ENCODE data around the gene ODAD4. TPM values are rescaled to one million over a fixed set of nuclear protein-coding genes. Genes with fewer than 3 reads are reported as not detected.

ODAD4 gene
- polyA plus RNA-seq, 1 experiment, result 0.56 TPM

GRCh38 chr17:41974658-41975057, 44.2 kb downstream of the ODAD4 start:
- TF ChIP-seq, protein P1, sequence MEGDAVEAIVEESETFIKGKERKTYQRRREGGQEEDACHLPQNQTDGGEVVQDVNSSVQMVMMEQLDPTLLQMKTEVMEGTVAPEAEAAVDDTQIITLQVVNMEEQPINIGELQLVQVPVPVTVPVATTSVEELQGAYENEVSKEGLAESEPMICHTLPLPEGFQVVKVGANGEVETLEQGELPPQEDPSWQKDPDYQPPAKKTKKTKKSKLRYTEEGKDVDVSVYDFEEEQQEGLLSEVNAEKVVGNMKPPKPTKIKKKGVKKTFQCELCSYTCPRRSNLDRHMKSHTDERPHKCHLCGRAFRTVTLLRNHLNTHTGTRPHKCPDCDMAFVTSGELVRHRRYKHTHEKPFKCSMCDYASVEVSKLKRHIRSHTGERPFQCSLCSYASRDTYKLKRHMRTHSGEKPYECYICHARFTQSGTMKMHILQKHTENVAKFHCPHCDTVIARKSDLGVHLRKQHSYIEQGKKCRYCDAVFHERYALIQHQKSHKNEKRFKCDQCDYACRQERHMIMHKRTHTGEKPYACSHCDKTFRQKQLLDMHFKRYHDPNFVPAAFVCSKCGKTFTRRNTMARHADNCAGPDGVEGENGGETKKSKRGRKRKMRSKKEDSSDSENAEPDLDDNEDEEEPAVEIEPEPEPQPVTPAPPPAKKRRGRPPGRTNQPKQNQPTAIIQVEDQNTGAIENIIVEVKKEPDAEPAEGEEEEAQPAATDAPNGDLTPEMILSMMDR (IDR thresholded peaks at IDR 0.05; ENCODE audit: low read depth, low read length), result no peak
- no peak for DNase-seq (ENCODE audit: low read depth, low spot score)
- ChIA-PET CTCF (interaction anchor here (1.3 kb wide), 1 partner anchor 44 kb away, joined by 3 read pairs; no protein-coding TSS in a partner anchor), POLR2A (interaction anchor here (1.4 kb wide), 1 partner anchor 8 kb away, joined by 6 read pairs; the partner anchor contains the start of gene CNP)
- Histone ChIP-seq H3K27me3 (ENCODE audit: control insufficient read depth, insufficient read depth, low read length) (no peaks in the 10 kb centered on the region), H3K27ac (ENCODE audit: low read depth, low read length) (no peak overlapping the region), H3K4me3 (ENCODE audit: low read depth, low read length) (no peak overlapping the region), H3K9me3 (ENCODE audit: control insufficient read depth, insufficient read depth, low read length) (no peaks in the 10 kb centered on the region)

GRCh38 chr17:41975099-41976083, 45.0 kb downstream of the ODAD4 start:
- CTCF ChIA-PET, result interaction anchor here (0.8 to 1.3 kb wide), 2 partner anchors 44 to 126 kb away, joined by 3 read pairs; no protein-coding TSS in a partner anchor
- H3K4me3 ChIP-seq (ENCODE audit: low read depth, low read length), result no peak overlapping the region
- H3K27me3 ChIP-seq (ENCODE audit: control insufficient read depth, insufficient read depth, low read length), result no peaks in the 10 kb centered on the region
- H3K27ac ChIP-seq (ENCODE audit: low read depth, low read length), result peak overlapping the region; percentile 11
- H3K9me3 ChIP-seq (ENCODE audit: control insufficient read depth, insufficient read depth, low read length), result no peaks in the 10 kb centered on the region
- no peak for DNase-seq (ENCODE audit: low read depth, low spot score)
- POLR2A ChIA-PET, result interaction anchor here (0.6 to 1.4 kb wide), 4 partner anchors 9 to 908 kb away, joined by 3 to 6 read pairs (median 3); partner anchors contain the start of genes ACLY and CNP
- TF ChIP-seq, protein P1 (IDR thresholded peaks at IDR 0.05; ENCODE audit: low read depth, low read length), result no peak

GRCh38 chr17:41976142-41976768, 45.8 kb downstream of the ODAD4 start:
- TF ChIP-seq, protein P1 (IDR thresholded peaks at IDR 0.05; ENCODE audit: low read depth, low read length), result no peak
- CTCF ChIA-PET, result interaction anchor here (0.8 kb wide), 1 partner anchor 125 kb away, joined by 3 read pairs; no protein-coding TSS in a partner anchor
- POLR2A ChIA-PET, result interaction anchor here (0.6 to 1.4 kb wide), 4 partner anchors 9 to 908 kb away, joined by 3 to 6 read pairs (median 3); partner anchors contain the start of genes ACLY and CNP
- H3K9me3 ChIP-seq (ENCODE audit: control insufficient read depth, insufficient read depth, low read length), result no peaks in the 10 kb centered on the region
- H3K27me3 ChIP-seq (ENCODE audit: control insufficient read depth, insufficient read depth, low read length), result no peaks in the 10 kb centered on the region
- no peak overlapping the region for H3K4me3 ChIP-seq (ENCODE audit: low read depth, low read length)
- H3K27ac ChIP-seq (ENCODE audit: low read depth, low read length), result no peak overlapping the region
- DNase-seq (ENCODE audit: low read depth, low spot score), result no peak

DNA sequence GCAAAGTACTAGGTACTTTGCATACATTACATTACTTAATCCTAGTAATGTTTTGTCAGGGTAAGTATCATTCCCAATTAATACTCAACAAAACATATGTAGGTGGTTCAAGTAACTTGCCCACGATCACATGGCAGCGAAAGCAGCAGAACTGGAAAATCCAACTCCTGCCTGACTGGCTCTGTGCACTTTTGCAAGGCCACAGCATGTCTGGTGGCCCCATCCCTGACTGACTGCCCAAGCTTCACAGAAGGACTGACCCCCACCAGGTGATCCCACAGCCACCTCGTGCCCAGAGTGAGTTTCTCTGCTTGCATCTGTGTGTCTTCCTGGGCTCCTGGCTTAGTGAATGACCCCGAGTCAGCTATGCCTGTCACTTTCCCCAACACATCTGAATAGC, 47.6 kb downstream of the ODAD4 start:
- ChIA-PET POLR2A (no interaction called here), CTCF (no interaction called here)

More for the DNA sequence above, 47.6 kb downstream of the ODAD4 start:
- DNase-seq (ENCODE audit: low read depth, low spot score), result no peak
- Histone ChIP-seq H3K27ac (ENCODE audit: low read depth, low read length) (no peak overlapping the region), H3K4me3 (ENCODE audit: low read depth, low read length) (no peak overlapping the region), H3K27me3 (ENCODE audit: control insufficient read depth, insufficient read depth, low read length) (no peaks in the 10 kb centered on the region), H3K9me3 (ENCODE audit: control insufficient read depth, insufficient read depth, low read length) (no peaks in the 10 kb centered on the region)
- TF ChIP-seq, protein P1 (IDR thresholded peaks at IDR 0.05; ENCODE audit: low read depth, low read length), result no peak

Data from AG04450 (cell line).